Heart right ventricle (tissue), 16 donors: ENCODE data around the gene CTTNBP2. TPM values are rescaled to one million over a fixed set of nuclear protein-coding genes. Genes with fewer than 3 reads are reported as not detected.

ENCODE experiments used
- ATAC-seq, 8 donors: fragments of 200-7000 bp; cut with Tn5 transposase; one replicate each; pipeline ENCODE4 v1.9.1; 2020; ENCODE audit warnings: mild to moderate bottlenecking in 8 of 8, moderate library complexity in 8 of 8, moderate number of reproducible peaks in 1 of 8
- DNase-seq, 2 donors: peaks; one replicate each; pipeline ENCODE4 v3.0.0-alpha.2; 2020
- H3K27ac ChIP-seq, 10 donors: fragments of 200-600 bp; sonication (generic) in 2 of 10; one replicate each; pipeline versions ENCODE4 v1.5.0 to v1.8.0; 2020 to 2022; ENCODE audit warnings: mild to moderate bottlenecking in 3 of 10
- H3K27me3 ChIP-seq, 7 donors: fragments of 200-600 bp; one replicate each; pipeline ENCODE4 v1.8.0; 2021 to 2022; ENCODE audit warnings: mild to moderate bottlenecking in 2 of 7
- H3K36me3 ChIP-seq, 9 donors: fragments of 200-600 bp; sonication (generic) in 1 of 9; one replicate each; pipeline versions ENCODE4 v1.5.0 to v1.8.0; 2020 to 2022; ENCODE audit warnings: mild to moderate bottlenecking in 2 of 9
- H3K4me1 ChIP-seq, 9 donors: fragments of 200-600 bp; sonication (generic) in 1 of 9; one replicate each; pipeline versions ENCODE4 v1.5.0 to v1.8.0; 2020 to 2022; ENCODE audit warnings: mild to moderate bottlenecking in 4 of 9
- H3K4me3 ChIP-seq, 10 donors: fragments of 200-600 bp; sonication (generic) in 2 of 10; one replicate each; pipeline versions ENCODE4 v1.5.0 to v1.8.0; 2020 to 2022; ENCODE audit warnings: mild to moderate bottlenecking in 7 of 10, moderate library complexity in 2 of 10
- H3K9me3 ChIP-seq, 11 donors: fragments of 200-600 bp in 10 of 11; sonication (generic) in 2 of 11; one replicate each; pipeline versions ENCODE4 v1.5.0 to v1.8.0; 2013 to 2022; ENCODE audit warnings: mild to moderate bottlenecking in 2 of 11, control low read depth in 1 of 11, moderate library complexity in 1 of 11
- WGBS, 2 donors: extraction: QIAGEN DNeasy Blood & Tissue Kit; methylation state at CpG; one replicate each; pipeline ENCODE4 v1.1.7; 2013; ENCODE audit warnings: inconsistent platforms in 1 of 2; 5-methylcytosine and 5-hydroxymethylcytosine counted together
- intact Hi-C, 10 donors: fragments of 100-400 bp; cut with DNase I; formaldehyde crosslinking; loops; one replicate each; pipeline versions ENCODE4 v1.11.1 to v1.14.2; 2022
- polyA plus RNA-seq, 2 donors: library from polyadenylated mRNA; stranded (reverse); fragments of 200-250 nt; gene quantifications; one replicate each; pipeline ENCODE4 v1.2.3, GENCODE V29; 2013
- total RNA-seq, 10 donors: library from RNA; stranded (reverse); fragmentation: NEBNext Ultra II Directional in 3 of 10; extraction: Animal tissue kit (Norgen Biotek cat#: 25700) in 3 of 10; gene quantifications; one replicate each; pipeline versions ENCODE4 v1.2.1 to v1.2.4, GENCODE V29; 2021 to 2023
- TF ChIP-seq, protein P1 (sequence below), 9 donors: fragments of 200-600 bp; sonication (generic) in 2 of 9; IDR thresholded peaks; one replicate each; pipeline versions ENCODE4 v1.5.0 to v1.8.0; 2021 to 2022; ENCODE audit warnings: antibody characterized with exemption in 9 of 9, mild to moderate bottlenecking in 5 of 9, moderate library complexity in 1 of 9
- donor health status: Arrhythmogenic right ventricular cardiomyopathy.
- donor health status: ischemic (EF 13 %, LVEDD 7.1; RV severe dilation, severe dysfunction).
- donor health status: healthy with polysubstance abuse.
- donor health status: DM: no; HTN: yes; CAD: no.
- donor health status: DM: no; HTN: no; CAD: no.
- donor health status: ischemic (EF 25% LVEDD 6.9; RV normal size, moderate dysfunction).
- donor health status: ischemic (EF 25% LVEDD 5.7; RV mildly dilated, moderate dysfunction).
- donor health status: healthy.
- donor health status: DM: yes; HTN: yes; CAD: no.
- donor health status: Ischemic cardiomyopathy.
- donor health status: ischemic (EF 35%, LVEDD 5.7; RV mildly dilated, moderate dysfunction).
- donor health status: nonischemic (EF 11% LVEDD 7.7; RV severe dilation, severe dysfunction).
- donor health status: DM: yes; HTN: yes; CAD: no.
- donor health status: PGD.
- donor health status: ischemic (EF 29% LVEDD 5.4; RV normal size, mild dysfunction).
- donor health status: nonischemic (EF 23%, LVEDD 6.1; RV moderate dilation, normal function).

Gene CTTNBP2
- total and polyA plus RNA-seq, 12 donors, result 0.41 to 2.0 (median 0.97) TPM

DNA sequence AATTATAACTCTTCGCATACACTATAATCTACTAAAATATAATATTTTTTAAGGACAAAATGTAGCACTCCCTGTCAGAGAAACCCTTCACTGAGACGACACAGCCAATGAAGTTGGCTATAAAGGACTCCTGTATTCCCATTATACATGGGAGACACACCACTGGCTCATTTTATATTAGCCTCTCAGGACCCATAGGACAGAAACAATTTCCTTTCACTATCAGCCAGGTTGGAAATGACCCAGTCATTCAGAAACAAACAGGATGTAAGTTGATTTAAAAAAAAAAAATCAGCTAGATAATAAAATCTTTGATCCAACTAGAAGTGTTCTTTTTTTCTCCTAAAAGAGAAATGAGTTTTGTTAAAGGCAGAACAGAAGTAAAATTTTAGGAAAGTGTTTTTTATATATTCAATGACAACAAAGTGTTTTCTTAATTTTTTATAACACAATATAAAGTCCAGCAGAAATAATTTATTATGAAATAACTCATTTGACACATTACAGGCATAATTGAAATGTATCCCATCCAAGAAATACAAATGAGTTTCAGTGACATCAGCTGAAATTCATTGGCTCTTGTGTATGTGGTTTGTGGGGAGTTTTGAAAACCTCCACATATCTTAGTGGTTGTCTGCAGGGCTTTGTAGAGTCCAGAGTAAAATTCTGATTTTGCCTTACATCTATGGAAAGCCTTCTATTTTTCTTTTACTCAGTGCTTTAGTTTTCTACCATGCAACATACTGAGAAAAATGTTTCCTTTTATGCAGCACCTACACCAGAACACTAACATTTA lies 64.1 kb downstream of the CTTNBP2 start:
- 39 to 46% methylated on average over 2 of the region's 2 CpGs for WGBS, 2 donors
- H3K4me3 ChIP-seq, result peak overlapping the region in 1 of 10 donors; percentile 4
- ATAC-seq (peak in 4 of 8 donors; percentile 30 to 67 (median 48)), DNase-seq (no peak)
- no peaks in the 10 kb centered on the region for H3K27me3 ChIP-seq
- TF ChIP-seq, protein P1, sequence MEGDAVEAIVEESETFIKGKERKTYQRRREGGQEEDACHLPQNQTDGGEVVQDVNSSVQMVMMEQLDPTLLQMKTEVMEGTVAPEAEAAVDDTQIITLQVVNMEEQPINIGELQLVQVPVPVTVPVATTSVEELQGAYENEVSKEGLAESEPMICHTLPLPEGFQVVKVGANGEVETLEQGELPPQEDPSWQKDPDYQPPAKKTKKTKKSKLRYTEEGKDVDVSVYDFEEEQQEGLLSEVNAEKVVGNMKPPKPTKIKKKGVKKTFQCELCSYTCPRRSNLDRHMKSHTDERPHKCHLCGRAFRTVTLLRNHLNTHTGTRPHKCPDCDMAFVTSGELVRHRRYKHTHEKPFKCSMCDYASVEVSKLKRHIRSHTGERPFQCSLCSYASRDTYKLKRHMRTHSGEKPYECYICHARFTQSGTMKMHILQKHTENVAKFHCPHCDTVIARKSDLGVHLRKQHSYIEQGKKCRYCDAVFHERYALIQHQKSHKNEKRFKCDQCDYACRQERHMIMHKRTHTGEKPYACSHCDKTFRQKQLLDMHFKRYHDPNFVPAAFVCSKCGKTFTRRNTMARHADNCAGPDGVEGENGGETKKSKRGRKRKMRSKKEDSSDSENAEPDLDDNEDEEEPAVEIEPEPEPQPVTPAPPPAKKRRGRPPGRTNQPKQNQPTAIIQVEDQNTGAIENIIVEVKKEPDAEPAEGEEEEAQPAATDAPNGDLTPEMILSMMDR (IDR thresholded peaks at IDR 0.05), result no peak
- no peaks in the 10 kb centered on the region for H3K9me3 ChIP-seq
- intact Hi-C loops, result no loop called here
- no peaks in the 10 kb centered on the region for H3K36me3 ChIP-seq
- H3K27ac ChIP-seq, result peak overlapping the region in 2 of 10 donors; percentile 41 to 48
- peaks cover 0 to 35% (median 21%) of the 10 kb centered on the region in 9 donors for H3K4me1 ChIP-seq

DNA sequence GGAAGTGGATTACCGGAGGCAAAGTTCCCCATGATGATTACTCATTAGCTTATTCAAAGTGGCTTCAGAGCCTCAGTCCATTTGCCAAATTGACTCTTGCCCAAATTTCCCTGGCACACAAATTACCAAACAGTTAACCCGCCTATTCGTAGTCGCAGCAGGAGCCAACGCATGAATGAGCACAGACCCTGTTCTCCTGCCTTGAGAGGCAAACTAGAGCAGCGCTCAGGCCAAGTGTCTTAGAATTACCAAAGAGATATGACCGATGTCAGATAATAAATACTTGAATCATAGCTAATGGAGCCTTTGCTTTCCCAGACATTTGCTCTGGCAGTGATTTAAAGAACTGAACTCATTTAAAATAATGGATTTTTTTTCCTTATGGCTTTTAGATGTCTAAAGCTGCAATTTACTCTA lies 64.9 kb downstream of the CTTNBP2 start:
- peak overlapping the region in 1 of 10 donors; percentile 4 for H3K4me3 ChIP-seq
- TF ChIP-seq, protein P1 (IDR thresholded peaks at IDR 0.05), result no peak
- WGBS, 2 donors, result 19 to 20% methylated on average over 7 of the region's 7 CpGs
- no peaks in the 10 kb centered on the region for H3K9me3 ChIP-seq
- peak overlapping the region in 2 of 10 donors; percentile 41 to 48 for H3K27ac ChIP-seq
- H3K36me3 ChIP-seq, result no peaks in the 10 kb centered on the region
- ATAC-seq (peak; percentile 62 to 93 (median 70)), DNase-seq (peak; percentile 23 to 52)
- H3K27me3 ChIP-seq, result no peaks in the 10 kb centered on the region
- H3K4me1 ChIP-seq, result peaks cover 0 to 35% (median 21%) of the 10 kb centered on the region in 9 donors
- intact Hi-C loops, result no loop called here

DNA sequence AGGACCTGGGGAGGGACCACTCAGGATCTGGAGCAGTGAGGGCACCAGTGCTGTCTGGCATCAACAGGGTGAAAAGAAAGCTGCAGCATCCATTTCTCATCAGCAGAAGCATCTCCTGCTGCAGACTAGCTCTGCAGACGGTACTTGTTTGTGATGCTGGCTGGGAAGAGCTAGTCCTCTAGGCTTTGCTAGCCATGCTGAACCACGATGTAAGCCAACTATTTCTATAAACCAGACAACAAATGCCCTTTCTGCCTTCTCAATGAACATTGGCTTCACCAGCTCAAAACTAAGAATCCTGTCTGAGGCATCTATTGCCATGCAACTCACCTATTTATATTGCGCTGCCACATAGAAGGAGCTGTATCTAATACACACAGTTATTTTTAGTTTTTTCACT lies 65.6 kb downstream of the CTTNBP2 start:
- 42 to 46% methylated on average over 3 of the region's 3 CpGs for WGBS, 2 donors
- ATAC-seq (peak in 1 of 8 donors; percentile 13), DNase-seq (no peak)
- intact Hi-C loops, result no loop called here
- Histone ChIP-seq H3K9me3 (no peaks in the 10 kb centered on the region), H3K27me3 (no peaks in the 10 kb centered on the region), H3K27ac (no peak overlapping the region), H3K4me1 (peaks cover 0 to 35% (median 21%) of the 10 kb centered on the region in 9 donors), H3K4me3 (no peak overlapping the region), H3K36me3 (no peaks in the 10 kb centered on the region)
- TF ChIP-seq, protein P1 (IDR thresholded peaks at IDR 0.05), result no peak

DNA sequence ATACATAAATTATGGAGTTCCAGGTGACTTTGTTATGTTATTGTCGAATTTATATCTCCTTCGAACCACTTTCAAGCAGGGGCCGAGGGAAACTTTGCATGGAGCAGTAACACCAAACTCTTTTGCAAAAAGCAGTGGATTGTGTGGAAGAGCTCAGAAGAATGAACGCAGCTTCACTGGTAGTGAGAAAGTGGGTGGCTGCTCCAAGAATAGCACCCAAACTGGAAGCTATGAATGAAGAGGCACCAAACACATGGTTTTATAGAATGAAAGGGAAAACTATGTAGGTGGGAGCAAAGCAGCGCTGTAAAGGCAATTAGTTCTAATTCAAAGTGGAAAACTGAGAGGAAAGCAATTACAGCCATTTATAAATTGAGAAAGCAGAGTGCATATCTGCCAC lies 67.2 kb downstream of the CTTNBP2 start:
- no peak for ATAC-seq
- intact Hi-C loops, result no loop called here
- Histone ChIP-seq H3K27ac (no peak overlapping the region), H3K4me1 (peaks cover 0 to 35% (median 21%) of the 10 kb centered on the region in 9 donors), H3K36me3 (no peaks in the 10 kb centered on the region), H3K4me3 (no peak overlapping the region), H3K9me3 (no peaks in the 10 kb centered on the region), H3K27me3 (no peaks in the 10 kb centered on the region)
- TF ChIP-seq, protein P1 (IDR thresholded peaks at IDR 0.05), result no peak
- WGBS, 2 donors, result 92 to 94% methylated on average over 5 of the region's 5 CpGs
- no peak for DNase-seq
